HG03097 (cell line): ENCODE measurements around the gene KRTAP16-1.
"Not testable (repeated sequence)": the region's sequence is repeated elsewhere in the genome, so short reads cannot be mapped to it uniquely, and the experiment has no call there.

Experiments
- ATAC-seq: cut with Tn5 transposase; IDR thresholded peaks from one replicate; pipeline ENCODE4 v1.9.1; 2021; ENCODE audit not compliant: unreplicated experiment, low FRiP score

The KRTAP16-1 gene, protein sequence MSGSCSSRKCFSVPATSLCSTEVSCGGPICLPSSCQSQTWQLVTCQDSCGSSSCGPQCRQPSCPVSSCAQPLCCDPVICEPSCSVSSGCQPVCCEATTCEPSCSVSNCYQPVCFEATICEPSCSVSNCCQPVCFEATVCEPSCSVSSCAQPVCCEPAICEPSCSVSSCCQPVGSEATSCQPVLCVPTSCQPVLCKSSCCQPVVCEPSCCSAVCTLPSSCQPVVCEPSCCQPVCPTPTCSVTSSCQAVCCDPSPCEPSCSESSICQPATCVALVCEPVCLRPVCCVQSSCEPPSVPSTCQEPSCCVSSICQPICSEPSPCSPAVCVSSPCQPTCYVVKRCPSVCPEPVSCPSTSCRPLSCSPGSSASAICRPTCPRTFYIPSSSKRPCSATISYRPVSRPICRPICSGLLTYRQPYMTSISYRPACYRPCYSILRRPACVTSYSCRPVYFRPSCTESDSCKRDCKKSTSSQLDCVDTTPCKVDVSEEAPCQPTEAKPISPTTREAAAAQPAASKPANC

GRCh38 chr17:41308918-41309359 lies at the start of gene KRTAP16-1:
Gene KRTAP16-1, minus strand, starts transcription at chr17:41309309. Its CDS starts 56 bp downstream, at chr17:41309253.
- ATAC-seq, result peak; percentile 19

- no peak for ATAC-seq
Observed at GRCh38 chr17:41354536-41354935, 45.4 kb upstream of the KRTAP16-1 start.

DNA sequence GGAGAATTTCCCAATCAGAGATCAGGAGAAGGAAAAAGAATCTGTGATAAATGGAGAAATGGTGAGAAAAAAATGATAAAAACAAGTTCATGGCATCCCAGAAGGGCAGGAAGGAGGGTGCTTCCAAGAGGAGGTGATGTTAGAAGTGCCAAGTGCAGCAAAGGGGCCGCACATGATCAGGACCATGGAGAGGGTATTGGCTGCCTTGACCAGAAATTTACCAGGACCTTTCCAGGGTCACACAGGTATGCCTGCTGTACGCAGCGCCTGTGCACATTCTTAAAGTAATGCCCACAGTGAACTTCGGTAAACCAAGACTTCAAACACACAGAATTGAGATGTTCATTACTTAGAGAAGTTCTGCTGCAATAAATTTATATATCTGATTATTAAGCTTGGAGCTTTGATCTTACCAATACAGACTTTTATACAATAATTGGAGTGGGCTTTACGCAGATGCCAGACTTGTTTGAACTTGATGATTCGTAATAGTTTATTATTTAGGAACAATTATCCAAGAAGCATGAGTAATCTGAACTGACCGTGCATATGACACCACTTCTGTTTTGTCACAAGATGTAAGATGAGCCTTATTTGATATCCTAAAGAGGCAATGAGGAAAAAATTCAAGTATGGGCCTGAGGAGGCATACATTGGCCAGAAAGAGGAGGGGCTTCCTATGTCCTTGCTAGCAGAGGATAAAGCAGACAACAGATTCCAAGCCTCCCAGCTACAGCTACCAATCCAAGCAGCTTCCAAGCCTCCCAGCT lies 43.7 kb upstream of the KRTAP16-1 start:
- no peak for ATAC-seq

DNA sequence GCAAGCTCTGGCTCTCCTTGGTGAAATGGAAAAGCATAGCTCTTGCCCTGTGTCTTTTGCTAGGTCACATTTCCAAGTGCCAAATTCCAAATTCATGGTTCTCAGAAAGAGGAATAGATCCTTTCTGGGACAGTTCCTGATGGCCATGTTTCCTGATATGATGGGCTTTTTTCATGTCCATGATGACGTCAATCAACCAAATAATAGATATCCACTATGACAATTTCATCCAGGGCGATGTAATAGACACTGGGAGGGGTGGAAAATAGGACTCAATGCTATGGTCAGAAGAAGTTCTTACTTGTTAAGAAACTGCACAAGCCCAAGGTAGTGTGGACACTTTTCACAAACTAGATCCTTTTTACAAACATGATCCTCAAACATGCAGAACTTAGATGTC lies 42.1 kb upstream of the KRTAP16-1 start:
- no peak for ATAC-seq

DNA sequence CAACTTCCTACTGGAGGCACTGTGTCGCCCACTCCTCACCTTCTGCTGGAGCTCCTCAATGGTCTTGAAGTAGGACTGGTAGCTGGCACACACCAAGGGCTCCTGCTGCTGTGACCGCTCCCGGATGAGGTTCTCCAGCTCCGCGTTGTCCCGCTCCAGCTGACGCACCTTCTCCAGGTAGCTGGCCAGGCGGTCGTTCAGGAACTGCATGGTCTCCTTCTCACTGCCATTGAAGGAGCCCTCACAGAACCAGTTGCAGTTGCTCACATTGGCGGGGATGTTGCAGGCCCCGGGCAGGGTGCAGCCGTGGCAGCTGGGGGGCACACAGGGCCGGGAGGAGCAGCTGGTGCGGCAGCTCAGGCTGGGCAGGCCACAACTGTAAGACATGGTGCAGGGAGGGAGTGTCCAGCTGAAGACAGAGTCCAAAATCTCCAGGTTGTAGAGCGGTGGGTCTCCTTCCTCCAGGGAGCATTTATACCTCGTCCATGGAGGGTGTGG lies 41.3 kb upstream of the KRTAP16-1 start, which contains the start of gene KRT33A:
KRT33A (minus strand) TSS at position 448 of the 498 bp plus-strand sequence; CDS start at position 387, 61 bp downstream.
- not testable (repeated sequence) for ATAC-seq

GRCh38 chr17:41347869-41348760 lies 39.0 kb upstream of the KRTAP16-1 start:
- no peak for ATAC-seq

GRCh38 chr17:41346421-41346820 lies 37.3 kb upstream of the KRTAP16-1 start:
- not testable (repeated sequence) for ATAC-seq

DNA sequence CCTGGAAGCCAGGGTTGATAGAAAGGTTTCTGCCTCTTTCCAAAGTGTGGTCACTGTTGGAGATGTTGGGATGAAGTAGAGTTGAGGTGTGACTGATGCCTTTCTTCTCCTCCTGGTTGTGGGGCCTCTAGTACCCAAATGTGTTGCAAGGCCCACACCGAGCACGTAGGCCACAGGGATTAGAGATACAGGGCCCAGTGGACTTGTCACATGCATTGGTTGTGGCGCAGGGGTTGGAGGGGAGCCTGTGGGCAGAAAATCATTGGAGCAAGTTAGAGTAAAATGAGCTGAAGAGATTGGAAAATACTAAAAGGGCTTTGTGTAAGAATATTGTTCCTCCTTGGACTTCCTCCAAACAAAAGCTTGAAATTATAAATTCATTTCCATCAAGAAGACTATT lies 36.9 kb upstream of the KRTAP16-1 start:
- no peak for ATAC-seq

DNA sequence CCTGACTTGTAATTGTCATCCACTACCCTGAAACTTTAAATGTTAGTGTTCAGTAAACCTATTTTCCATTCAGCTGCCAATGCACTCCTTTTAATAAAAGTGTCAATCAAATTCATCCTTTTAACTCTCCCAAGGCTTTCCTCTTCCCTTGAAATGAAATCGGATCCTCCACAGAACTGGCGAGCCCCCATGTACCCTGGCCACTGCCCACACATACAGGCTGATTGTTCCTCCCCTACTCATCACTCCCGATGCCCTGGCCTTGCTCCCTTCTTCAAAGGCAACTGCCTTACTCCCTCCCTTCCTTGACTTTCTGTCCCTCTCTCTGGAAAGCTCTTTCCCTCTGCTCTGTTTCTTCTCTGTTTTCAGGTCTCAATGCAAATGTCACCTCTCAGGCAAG lies 33.9 kb upstream of the KRTAP16-1 start:
- ATAC-seq, result no peak

DNA sequence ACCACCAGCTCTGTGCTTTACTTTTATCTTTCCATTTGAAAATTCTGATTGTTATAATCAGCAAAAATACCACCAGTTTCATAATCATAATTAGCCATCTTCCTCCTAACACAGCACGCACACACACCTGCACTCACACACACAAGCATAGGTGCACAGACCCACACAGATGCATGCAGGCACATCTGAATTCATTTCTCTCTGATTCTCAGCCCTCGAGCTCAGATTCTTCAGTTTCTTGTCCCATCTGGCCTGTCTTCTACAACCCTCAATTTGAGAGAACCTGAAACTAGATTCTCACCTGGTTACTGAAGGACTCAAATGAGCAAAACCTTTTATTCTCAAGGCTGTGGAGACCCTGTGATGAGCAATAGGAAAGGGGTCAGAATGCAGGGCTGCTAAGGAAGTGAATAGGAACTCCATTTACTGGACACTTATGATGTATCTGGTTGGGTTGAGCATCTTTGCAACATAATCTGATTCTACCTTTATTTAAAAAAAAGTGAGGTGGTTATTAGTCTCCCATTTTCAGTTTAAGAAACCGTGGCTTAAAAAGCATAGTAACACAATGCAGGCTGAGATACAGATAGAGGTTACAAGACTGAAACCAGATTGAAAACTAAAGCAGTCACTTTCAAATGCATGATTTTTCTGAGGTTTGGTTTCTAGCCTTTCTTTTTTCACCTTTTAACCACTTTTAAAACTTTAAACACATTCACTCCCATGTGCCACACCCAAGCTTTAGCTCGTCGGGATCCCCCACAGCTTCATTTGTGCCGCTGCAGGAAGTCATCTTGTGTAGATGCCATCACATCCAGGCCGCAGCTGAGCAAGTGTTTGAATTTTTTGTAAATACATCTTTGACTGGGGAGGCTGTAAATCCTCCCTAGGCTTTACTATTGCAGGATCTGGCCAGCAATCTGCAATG lies 32.1 kb upstream of the KRTAP16-1 start:
- ATAC-seq, result peak; percentile 44

DNA sequence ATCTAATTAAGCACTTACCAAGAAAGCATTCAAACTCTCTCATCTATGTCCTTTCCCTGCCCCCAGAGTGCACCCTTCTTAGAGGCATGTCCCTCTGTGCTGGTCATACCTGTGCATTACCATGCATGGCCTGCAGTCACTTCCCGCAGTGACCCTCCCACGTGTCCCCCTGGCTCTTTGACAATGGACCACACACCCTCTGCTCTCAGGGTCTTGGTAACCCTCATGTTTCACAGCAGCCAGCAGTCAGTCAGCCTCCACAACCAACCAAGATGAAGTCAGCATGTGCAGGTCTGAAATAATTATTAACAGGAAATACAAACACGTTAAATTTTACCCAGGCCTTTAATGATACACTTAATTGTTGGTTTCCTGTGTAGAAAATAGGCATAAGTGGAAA lies 31.4 kb upstream of the KRTAP16-1 start:
- ATAC-seq, result peak; percentile 32

GRCh38 chr17:41339571-41340172 lies 30.6 kb upstream of the KRTAP16-1 start:
- ATAC-seq, result no peak

DNA sequence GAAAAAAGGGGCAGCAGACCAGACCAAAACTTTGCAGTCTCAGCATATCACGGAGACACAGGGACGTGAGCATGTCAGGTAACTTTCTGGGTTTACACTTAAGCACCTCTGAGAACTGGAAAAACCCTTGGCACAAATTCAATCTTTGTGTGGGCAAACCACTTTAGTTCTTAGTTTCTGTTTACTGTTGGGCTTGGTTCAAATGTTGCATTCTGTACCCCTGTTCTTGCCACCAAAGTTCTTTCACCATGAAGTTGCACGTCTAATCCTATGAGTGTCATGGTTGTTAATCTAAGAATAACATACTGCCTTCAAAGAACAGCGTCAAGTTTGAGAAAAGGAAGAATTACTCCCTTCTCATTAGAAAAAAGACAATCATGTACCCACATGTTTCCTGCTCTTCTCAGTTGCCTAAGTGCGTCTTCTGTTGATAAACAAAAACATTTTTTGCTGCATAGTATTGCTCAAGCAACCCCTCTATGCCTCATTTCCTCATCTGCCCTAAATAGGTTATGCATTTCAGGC lies 29.9 kb upstream of the KRTAP16-1 start:
- peak; percentile 39 for ATAC-seq

DNA sequence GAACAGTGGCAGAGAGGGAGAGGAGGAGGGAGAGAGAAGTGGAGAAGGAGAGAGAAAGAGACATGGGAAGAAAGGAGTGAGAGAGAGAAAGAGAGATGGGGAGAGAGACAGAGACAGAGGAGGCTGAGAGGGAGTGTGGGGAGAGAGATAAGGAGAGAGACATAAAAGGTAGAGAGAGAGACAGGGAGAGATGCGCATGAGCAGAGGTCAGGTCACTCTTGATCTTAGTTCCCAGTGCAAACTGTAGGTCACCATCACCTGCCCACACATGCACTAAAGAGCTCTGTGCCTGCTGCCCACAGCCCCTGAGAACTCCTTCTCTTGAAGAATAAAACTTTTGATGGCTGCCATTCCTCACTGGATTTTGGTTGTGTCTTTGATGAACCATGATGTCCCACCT lies 26.6 kb upstream of the KRTAP16-1 start:
- no peak for ATAC-seq

DNA sequence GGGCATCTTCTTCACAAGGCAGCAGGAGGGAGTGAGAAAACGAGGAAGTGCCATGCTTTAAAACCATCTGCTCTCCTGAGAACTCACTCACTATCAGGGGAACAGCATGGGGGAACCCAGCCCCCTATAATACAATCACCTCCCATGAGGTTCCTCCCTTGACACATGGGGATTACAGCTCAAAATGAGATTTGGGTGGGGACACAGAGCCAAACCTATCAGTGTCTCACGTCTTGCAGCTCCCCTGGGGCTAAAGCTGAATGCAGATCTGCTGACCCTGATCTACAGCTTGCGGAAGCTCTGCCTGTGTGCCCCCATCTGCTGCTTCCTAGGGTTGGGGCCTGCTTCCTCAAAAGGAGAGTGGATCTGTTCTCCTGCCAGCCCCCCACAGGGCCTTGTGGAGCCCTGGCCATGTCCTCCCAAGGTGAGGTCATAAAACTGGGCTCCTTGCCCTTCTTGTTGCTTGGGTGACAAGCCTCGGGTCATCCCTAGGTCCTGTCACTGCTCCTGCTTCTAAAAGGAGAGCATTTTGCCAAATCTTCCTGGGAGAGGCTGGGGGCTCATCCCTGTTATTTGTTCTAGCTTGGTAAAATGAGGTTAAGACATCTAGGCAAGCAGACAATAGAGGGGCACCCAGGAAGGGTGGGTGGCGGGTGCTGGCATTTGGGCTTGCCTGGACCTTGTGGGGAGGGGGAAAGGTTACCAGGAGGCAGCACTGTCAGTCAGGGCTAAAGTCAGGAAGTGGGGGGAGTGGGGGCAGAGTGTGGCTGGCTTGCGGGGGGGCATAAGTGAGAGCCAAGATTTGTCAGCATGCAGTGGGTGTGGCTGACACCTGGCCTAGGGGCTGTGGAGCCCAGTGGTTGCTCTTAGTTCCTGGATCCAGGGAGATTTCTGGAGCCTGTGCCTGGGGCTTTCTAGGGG lies 25.5 kb upstream of the KRTAP16-1 start:
- no peak for ATAC-seq

DNA sequence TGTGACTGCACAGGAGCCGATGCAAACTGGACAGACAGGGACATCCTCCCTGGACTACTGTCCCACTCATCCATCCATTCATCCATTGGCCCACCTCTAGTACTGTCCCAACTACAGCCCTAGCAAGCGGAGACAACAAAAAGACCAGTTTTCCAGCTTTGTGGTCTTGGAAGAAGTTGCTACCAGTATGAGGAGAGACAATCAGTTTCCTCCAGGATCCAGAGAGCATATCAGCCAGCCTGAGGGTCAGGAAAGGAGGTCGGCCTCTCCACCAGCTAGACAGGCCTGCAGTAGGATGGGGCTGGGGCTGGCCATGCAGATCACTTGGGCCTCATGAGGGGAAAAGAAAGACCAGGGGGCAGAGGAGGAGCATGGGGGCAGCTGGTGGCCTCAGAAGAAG lies 24.7 kb upstream of the KRTAP16-1 start:
- no peak for ATAC-seq

- ATAC-seq, result no peak
Observed at GRCh38 chr17:41333098-41333497, 24.0 kb upstream of the KRTAP16-1 start.
